Heart right ventricle (tissue), 16 donors: ENCODE data around the gene SPRED3. TPM values are rescaled to one million over a fixed set of nuclear protein-coding genes. Genes with fewer than 3 reads are reported as not detected.

ENCODE experiments used
- ATAC-seq, 8 donors: fragments of 200-7000 bp; cut with Tn5 transposase; one replicate each; pipeline ENCODE4 v1.9.1; 2020; ENCODE audit warnings: mild to moderate bottlenecking in 8 of 8, moderate library complexity in 8 of 8, moderate number of reproducible peaks in 1 of 8
- DNase-seq, 2 donors: peaks; one replicate each; pipeline ENCODE4 v3.0.0-alpha.2; 2020
- H3K27ac ChIP-seq, 10 donors: fragments of 200-600 bp; sonication (generic) in 2 of 10; one replicate each; pipeline versions ENCODE4 v1.5.0 to v1.8.0; 2020 to 2022; ENCODE audit warnings: mild to moderate bottlenecking in 3 of 10
- H3K27me3 ChIP-seq, 7 donors: fragments of 200-600 bp; one replicate each; pipeline ENCODE4 v1.8.0; 2021 to 2022; ENCODE audit warnings: mild to moderate bottlenecking in 2 of 7
- H3K36me3 ChIP-seq, 9 donors: fragments of 200-600 bp; sonication (generic) in 1 of 9; one replicate each; pipeline versions ENCODE4 v1.5.0 to v1.8.0; 2020 to 2022; ENCODE audit warnings: mild to moderate bottlenecking in 2 of 9
- H3K4me1 ChIP-seq, 9 donors: fragments of 200-600 bp; sonication (generic) in 1 of 9; one replicate each; pipeline versions ENCODE4 v1.5.0 to v1.8.0; 2020 to 2022; ENCODE audit warnings: mild to moderate bottlenecking in 4 of 9
- H3K4me3 ChIP-seq, 10 donors: fragments of 200-600 bp; sonication (generic) in 2 of 10; one replicate each; pipeline versions ENCODE4 v1.5.0 to v1.8.0; 2020 to 2022; ENCODE audit warnings: mild to moderate bottlenecking in 7 of 10, moderate library complexity in 2 of 10
- H3K9me3 ChIP-seq, 11 donors: fragments of 200-600 bp in 10 of 11; sonication (generic) in 2 of 11; one replicate each; pipeline versions ENCODE4 v1.5.0 to v1.8.0; 2013 to 2022; ENCODE audit warnings: mild to moderate bottlenecking in 2 of 11, control low read depth in 1 of 11, moderate library complexity in 1 of 11
- WGBS, 2 donors: extraction: QIAGEN DNeasy Blood & Tissue Kit; methylation state at CpG; one replicate each; pipeline ENCODE4 v1.1.7; 2013; ENCODE audit warnings: inconsistent platforms in 1 of 2; 5-methylcytosine and 5-hydroxymethylcytosine counted together
- intact Hi-C, 10 donors: fragments of 100-400 bp; cut with DNase I; formaldehyde crosslinking; loops; one replicate each; pipeline versions ENCODE4 v1.11.1 to v1.14.2; 2022
- polyA plus RNA-seq, 2 donors: library from polyadenylated mRNA; stranded (reverse); fragments of 200-250 nt; gene quantifications; one replicate each; pipeline ENCODE4 v1.2.3, GENCODE V29; 2013
- total RNA-seq, 10 donors: library from RNA; stranded (reverse); fragmentation: NEBNext Ultra II Directional in 3 of 10; extraction: Animal tissue kit (Norgen Biotek cat#: 25700) in 3 of 10; gene quantifications; one replicate each; pipeline versions ENCODE4 v1.2.1 to v1.2.4, GENCODE V29; 2021 to 2023
- TF ChIP-seq, protein P1 (sequence below), 9 donors: fragments of 200-600 bp; sonication (generic) in 2 of 9; IDR thresholded peaks; one replicate each; pipeline versions ENCODE4 v1.5.0 to v1.8.0; 2021 to 2022; ENCODE audit warnings: antibody characterized with exemption in 9 of 9, mild to moderate bottlenecking in 5 of 9, moderate library complexity in 1 of 9
- donor health status: Arrhythmogenic right ventricular cardiomyopathy.
- donor health status: ischemic (EF 13 %, LVEDD 7.1; RV severe dilation, severe dysfunction).
- donor health status: healthy with polysubstance abuse.
- donor health status: DM: no; HTN: yes; CAD: no.
- donor health status: DM: no; HTN: no; CAD: no.
- donor health status: ischemic (EF 25% LVEDD 6.9; RV normal size, moderate dysfunction).
- donor health status: ischemic (EF 25% LVEDD 5.7; RV mildly dilated, moderate dysfunction).
- donor health status: healthy.
- donor health status: DM: yes; HTN: yes; CAD: no.
- donor health status: Ischemic cardiomyopathy.
- donor health status: ischemic (EF 35%, LVEDD 5.7; RV mildly dilated, moderate dysfunction).
- donor health status: nonischemic (EF 11% LVEDD 7.7; RV severe dilation, severe dysfunction).
- donor health status: DM: yes; HTN: yes; CAD: no.
- donor health status: PGD.
- donor health status: ischemic (EF 29% LVEDD 5.4; RV normal size, mild dysfunction).
- donor health status: nonischemic (EF 23%, LVEDD 6.1; RV moderate dilation, normal function).

The SPRED3 gene
- total and polyA plus RNA-seq, 12 donors = 0.17 to 1.7 (median 0.54) TPM

DNA sequence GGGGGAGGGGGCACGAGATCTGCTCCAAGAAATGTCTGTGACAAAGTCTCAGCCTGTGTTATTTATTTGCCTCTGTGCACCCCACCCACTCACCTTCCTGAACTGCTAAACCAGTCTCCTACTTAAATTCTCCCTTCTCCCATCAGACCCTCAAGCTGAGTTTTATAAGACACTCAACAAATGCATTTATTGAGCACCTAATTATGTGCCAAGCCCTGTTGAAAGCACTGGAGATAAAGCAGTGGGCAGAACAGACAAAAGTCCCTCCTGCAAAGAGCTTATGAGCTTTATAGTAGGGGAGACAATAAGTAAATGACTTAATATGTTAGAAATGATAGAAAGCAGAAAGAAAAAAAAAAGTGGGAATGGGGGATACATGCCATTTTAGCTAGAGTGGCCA lies 11.0 kb downstream of the SPRED3 start:
- DNase-seq (no peak), ATAC-seq (no peak)
- Histone ChIP-seq H3K4me1 (peaks cover 0 to 27% (median 11%) of the 10 kb centered on the region in 9 donors), H3K27ac (no peak overlapping the region), H3K9me3 (no peaks in the 10 kb centered on the region), H3K36me3 (peaks cover 0 to under 1% (median 0%) of the 10 kb centered on the region in 9 donors), H3K27me3 (peaks cover 8 to 72% (median 61%) of the 10 kb centered on the region in 7 donors), H3K4me3 (no peak overlapping the region)
- WGBS, 2 donors = 74 to 94% methylated on average over 1 of the region's 1 CpG
- intact Hi-C loops = loop anchor here in 1 of 10 donors (10.0 kb wide), 1 partner anchor 525 kb away; no protein-coding TSS in a partner anchor
- TF ChIP-seq, protein P1, sequence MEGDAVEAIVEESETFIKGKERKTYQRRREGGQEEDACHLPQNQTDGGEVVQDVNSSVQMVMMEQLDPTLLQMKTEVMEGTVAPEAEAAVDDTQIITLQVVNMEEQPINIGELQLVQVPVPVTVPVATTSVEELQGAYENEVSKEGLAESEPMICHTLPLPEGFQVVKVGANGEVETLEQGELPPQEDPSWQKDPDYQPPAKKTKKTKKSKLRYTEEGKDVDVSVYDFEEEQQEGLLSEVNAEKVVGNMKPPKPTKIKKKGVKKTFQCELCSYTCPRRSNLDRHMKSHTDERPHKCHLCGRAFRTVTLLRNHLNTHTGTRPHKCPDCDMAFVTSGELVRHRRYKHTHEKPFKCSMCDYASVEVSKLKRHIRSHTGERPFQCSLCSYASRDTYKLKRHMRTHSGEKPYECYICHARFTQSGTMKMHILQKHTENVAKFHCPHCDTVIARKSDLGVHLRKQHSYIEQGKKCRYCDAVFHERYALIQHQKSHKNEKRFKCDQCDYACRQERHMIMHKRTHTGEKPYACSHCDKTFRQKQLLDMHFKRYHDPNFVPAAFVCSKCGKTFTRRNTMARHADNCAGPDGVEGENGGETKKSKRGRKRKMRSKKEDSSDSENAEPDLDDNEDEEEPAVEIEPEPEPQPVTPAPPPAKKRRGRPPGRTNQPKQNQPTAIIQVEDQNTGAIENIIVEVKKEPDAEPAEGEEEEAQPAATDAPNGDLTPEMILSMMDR (IDR thresholded peaks at IDR 0.05) = no peak

DNA sequence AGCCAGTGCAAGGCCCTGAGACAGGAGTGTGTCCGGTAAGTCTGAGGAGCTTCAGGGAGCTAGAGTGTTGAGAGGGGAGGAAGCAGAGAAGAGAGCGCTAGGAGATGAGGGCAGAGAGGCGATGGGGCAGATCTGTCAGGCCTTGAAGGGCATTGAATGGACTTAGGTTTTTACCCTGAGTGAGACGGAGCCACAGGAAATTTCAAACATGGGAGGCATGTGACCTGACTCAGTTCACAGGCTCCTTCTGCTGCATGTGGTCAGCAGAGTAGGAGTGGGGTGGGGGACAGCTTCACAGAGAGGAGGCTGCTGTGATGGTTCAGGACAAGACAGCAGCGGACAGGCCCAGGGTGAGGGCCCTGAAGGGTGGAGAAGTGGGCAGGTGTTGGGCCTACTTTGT lies 11.9 kb downstream of the SPRED3 start:
- DNase-seq (no peak), ATAC-seq (no peak)
- intact Hi-C loops = loop anchor here (5.0 to 10.0 kb wide), 8 partner anchors 114 to 1074 kb away; partner anchors contain the start of genes MRPS12 (in 3 of the 10), SARS2 (in 3 of the 10), EIF3K (in 1 of the 10) and MAP4K1 (in 1 of the 10)
- H3K36me3 ChIP-seq = peaks cover 0 to 8% (median 5%) of the 10 kb centered on the region in 9 donors
- H3K9me3 ChIP-seq = no peaks in the 10 kb centered on the region
- peaks cover 0 to 20% (median 11%) of the 10 kb centered on the region in 9 donors for H3K4me1 ChIP-seq
- no peak overlapping the region for H3K4me3 ChIP-seq
- H3K27ac ChIP-seq = no peak overlapping the region
- H3K27me3 ChIP-seq = peaks cover 8 to 63% (median 52%) of the 10 kb centered on the region in 7 donors
- 73% methylated on average over 5 of the region's 5 CpGs for WGBS, 2 donors
- TF ChIP-seq, protein P1 (IDR thresholded peaks at IDR 0.05) = no peak

DNA sequence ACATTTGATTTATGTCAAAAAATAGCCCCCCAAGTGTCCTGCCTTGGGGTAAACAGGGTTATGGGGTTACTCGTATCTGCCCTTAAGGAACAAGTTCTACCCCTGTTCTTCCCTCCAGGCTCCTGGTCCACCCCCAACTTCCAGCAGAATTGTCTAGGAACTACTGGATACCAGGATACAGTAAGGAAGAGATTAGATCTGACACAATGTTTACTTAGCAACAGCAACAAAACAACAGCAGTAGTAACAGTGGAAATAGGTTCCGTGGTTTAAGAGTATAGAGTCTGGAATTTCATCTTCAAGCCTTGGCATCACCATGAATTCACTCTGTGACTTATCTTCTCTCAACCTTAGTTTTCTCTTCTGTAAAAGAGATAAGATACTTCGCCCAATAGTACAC lies 12.7 kb downstream of the SPRED3 start:
- intact Hi-C loops = loop anchor here (5.0 to 10.0 kb wide), 8 partner anchors 114 to 1074 kb away; partner anchors contain the start of genes MRPS12 (in 3 of the 10), SARS2 (in 3 of the 10), EIF3K (in 1 of the 10) and MAP4K1 (in 1 of the 10)
- TF ChIP-seq, protein P1 (IDR thresholded peaks at IDR 0.05) = no peak
- H3K27ac ChIP-seq = no peak overlapping the region
- peaks cover 8 to 56% (median 45%) of the 10 kb centered on the region in 7 donors for H3K27me3 ChIP-seq
- DNase-seq (no peak), ATAC-seq (no peak)
- no peaks in the 10 kb centered on the region for H3K9me3 ChIP-seq
- peaks cover 0 to 16% (median 5%) of the 10 kb centered on the region in 9 donors for H3K36me3 ChIP-seq
- no peak overlapping the region for H3K4me3 ChIP-seq
- 59 to 61% methylated on average over 3 of the region's 3 CpGs for WGBS, 2 donors
- peaks cover 0 to 17% (median 11%) of the 10 kb centered on the region in 9 donors for H3K4me1 ChIP-seq

DNA sequence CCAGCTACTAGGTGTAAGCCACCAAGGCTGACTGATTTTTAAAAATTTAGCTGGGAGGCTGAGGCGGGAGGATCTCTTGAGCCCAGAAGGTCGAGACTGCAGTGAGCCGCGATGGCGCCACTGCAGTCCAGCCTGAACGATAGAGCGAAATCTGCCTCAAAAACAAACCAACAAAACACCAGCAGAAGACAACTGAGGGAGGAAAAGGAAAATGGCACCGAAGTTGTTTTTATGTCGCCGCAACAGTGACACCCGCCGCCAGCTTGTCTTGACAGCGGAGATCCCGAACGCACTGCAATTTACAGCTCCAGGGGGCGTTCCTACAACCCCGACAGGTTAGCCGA lies 14.1 kb downstream of the SPRED3 start:
- Histone ChIP-seq H3K27ac (peak overlapping the region in 3 of 10 donors; percentile 48 to 88 (median 87)), H3K36me3 (peaks cover 0 to 30% (median 12%) of the 10 kb centered on the region in 9 donors), H3K4me3 (peak overlapping the region in 9 of 10 donors; percentile 68 to 99 (median 89)), H3K27me3 (peaks cover 8 to 41% (median 33%) of the 10 kb centered on the region in 7 donors), H3K9me3 (no peaks in the 10 kb centered on the region), H3K4me1 (peaks cover 0 to 17% (median 11%) of the 10 kb centered on the region in 9 donors)
- ATAC-seq (peak in 4 of 8 donors; percentile 1 to 3 (median 2)), DNase-seq (no peak)
- WGBS, 2 donors = 2 to 6% methylated on average over 18 of the region's 18 CpGs
- intact Hi-C loops = loop anchor here (2.0 to 10.0 kb wide), 12 partner anchors 112 to 1072 kb away; partner anchors contain the start of genes MRPS12 (in 4 of the 10), SARS2 (in 4 of the 10), EIF3K (in 2 of the 10) and MAP4K1 (in 1 of the 10)
- TF ChIP-seq, protein P1 (IDR thresholded peaks at IDR 0.05) = no peak
